ENCODE data around the gene EML1. TPM values are rescaled to one million over a fixed set of nuclear protein-coding genes. Genes with fewer than 3 reads are reported as not detected.

The EML1 gene
- total RNA-seq, 2 experiments from 2014 or later = not detected

- no peak overlapping the region for H3K4me3 ChIP-seq (ENCODE audit: low read depth, low read length, poor library complexity, severe bottlenecking)
- BruUV-seq (replicated peaks) = no TSS peak
- H3K79me2 ChIP-seq (ENCODE audit: insufficient read depth, low read depth, low read length) = no peaks in the 10 kb centered on the region
- no peaks in the 10 kb centered on the region; the same call in 1 of the 2 replicates for H4K20me1 ChIP-seq (ENCODE audit: insufficient read depth, low read length)
- no peaks in the 10 kb centered on the region for H3K9me3 ChIP-seq (ENCODE audit: low read length)
- H3K36me3 ChIP-seq (ENCODE audit: insufficient read depth, low read length) = no peaks in the 10 kb centered on the region
- no peak for DNase-seq (ENCODE audit: low spot score)
- POLR2A ChIA-PET = interaction anchor here (0.7 kb wide), 1 partner anchor 10 kb away, joined by 3 read pairs; no protein-coding TSS in a partner anchor
- no peaks in the 10 kb centered on the region for H3K9me2 ChIP-seq (ENCODE audit: insufficient read depth, low read length)
- no peak for TF ChIP-seq CTCF (conservative IDR thresholded peaks at IDR 0.05; ENCODE audit: low read length)
- no peak for TF ChIP-seq EZH2phosphoT487 (IDR thresholded peaks at IDR 0.05; ENCODE audit: borderline replicate concordance, low read depth, low read length)
- CTCF ChIA-PET (ENCODE audit: unreplicated experiment) = no interaction called here
- H2AFZ ChIP-seq (ENCODE audit: low read length) = no peak overlapping the region
- peaks cover 15% of the 10 kb centered on the region for H3K4me1 ChIP-seq (ENCODE audit: insufficient read depth, low read length, poor library complexity, severe bottlenecking)
- H3K4me2 ChIP-seq (ENCODE audit: low read length) = no peak overlapping the region
- intact Hi-C loops (cut with micrococcal nuclease; ENCODE audit: unreplicated experiment) = no loop called here
- H3K27ac ChIP-seq (ENCODE audit: low read depth, low read length, poor library complexity, severe bottlenecking) = no peak overlapping the region
Measured at GRCh38 chr14:99968941-99969340, 175.7 kb downstream of the EML1 start.

GRCh38 chr14:99969673-99970322, 176.6 kb downstream of the EML1 start:
- POLR2A ChIA-PET = no interaction called here
- Histone ChIP-seq H3K4me2 (ENCODE audit: low read length) (no peak overlapping the region), H3K9me2 (ENCODE audit: insufficient read depth, low read length) (no peaks in the 10 kb centered on the region), H4K20me1 (ENCODE audit: insufficient read depth, low read length) (no peaks in the 10 kb centered on the region; the same call in 1 of the 2 replicates), H3K9me3 (ENCODE audit: low read length) (no peaks in the 10 kb centered on the region), H2AFZ (ENCODE audit: low read length) (no peak overlapping the region), H3K79me2 (ENCODE audit: insufficient read depth, low read depth, low read length) (no peaks in the 10 kb centered on the region), H3K27ac (ENCODE audit: low read depth, low read length, poor library complexity, severe bottlenecking) (no peak overlapping the region), H3K4me3 (ENCODE audit: low read depth, low read length, poor library complexity, severe bottlenecking) (no peak overlapping the region), H3K36me3 (ENCODE audit: insufficient read depth, low read length) (no peaks in the 10 kb centered on the region), H3K4me1 (ENCODE audit: insufficient read depth, low read length, poor library complexity, severe bottlenecking) (peaks cover 15% of the 10 kb centered on the region)
- intact Hi-C loops (cut with micrococcal nuclease; ENCODE audit: unreplicated experiment) = loop anchor here (10.0 kb wide), 1 partner anchor 405 kb away; the partner anchor contains the start of gene WDR25
- BruUV-seq (replicated peaks) = no TSS peak
- DNase-seq (ENCODE audit: low spot score) = no peak
- CTCF ChIA-PET (ENCODE audit: unreplicated experiment) = no interaction called here
- TF ChIP-seq CTCF (conservative IDR thresholded peaks at IDR 0.05; ENCODE audit: low read length) = no peak
- no peak for TF ChIP-seq EZH2phosphoT487 (IDR thresholded peaks at IDR 0.05; ENCODE audit: borderline replicate concordance, low read depth, low read length)
